GM23248 (cell line): ENCODE data around the gene SLMAP.

ENCODE experiments used
- EZH2 ChIP-seq: fragments of 200-600 bp; sonication (generic); IDR thresholded peaks from 2 replicates; pipeline ENCODE4 v1.6.1; 2018; ENCODE audit warnings: antibody characterized with exemption, mild to moderate bottlenecking; ENCODE audit not compliant: insufficient read depth, poor library complexity, severe bottlenecking
- EZH2phosphoT487 ChIP-seq: fragments of 200-600 bp; sonication (generic); IDR thresholded peaks from 2 replicates; pipeline ENCODE4 v1.6.1; 2018; ENCODE audit warnings: antibody characterized with exemption, moderate library complexity, mild to moderate bottlenecking, low read depth; ENCODE audit not compliant: insufficient read depth

DNA sequence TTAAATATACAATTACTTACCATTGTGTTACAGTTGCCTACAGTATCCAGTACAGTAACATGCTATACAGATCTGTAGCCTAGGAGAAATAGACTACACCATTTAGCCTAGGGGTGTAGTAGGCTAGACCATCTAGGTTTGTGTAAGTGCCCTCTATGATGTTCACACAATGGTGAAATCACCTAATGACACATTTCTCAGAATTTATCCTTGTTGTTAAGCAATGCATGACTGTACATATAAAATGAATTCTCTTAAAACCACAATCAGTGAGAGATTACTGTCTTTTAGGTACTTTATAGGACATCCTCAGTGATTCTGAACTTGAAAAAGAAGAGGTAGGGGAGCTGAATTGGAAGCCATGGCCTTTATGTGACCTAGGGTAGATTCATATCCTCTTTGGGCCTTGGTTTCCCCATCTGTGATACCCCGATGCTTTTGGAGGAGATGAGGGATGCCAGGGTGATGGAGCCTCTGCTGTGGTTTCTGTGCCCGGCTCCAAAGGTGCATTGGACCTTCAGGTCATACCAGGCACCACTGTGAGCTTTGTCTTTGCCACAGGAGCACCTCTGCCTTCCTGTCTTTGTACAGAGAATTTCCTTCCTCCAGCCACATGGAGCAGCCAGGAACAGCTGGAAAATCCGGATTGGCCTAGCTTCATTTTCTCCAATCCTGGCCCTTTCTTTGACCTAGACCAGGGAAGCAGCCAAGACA lies 200.2 kb downstream of the SLMAP start:
- no peak for TF ChIP-seq EZH2
- no peak for TF ChIP-seq EZH2phosphoT487
